Stromal cell of bone marrow (primary cell): Measurements from ENCODE around the gene GSTA3.
"Not testable (repeated sequence)": the region's sequence is repeated elsewhere in the genome, so short reads cannot be mapped to it uniquely, and the experiment has no call there.

Experiments used
- DNase-seq: peaks from one replicate; pipeline ENCODE4 v3.0.0-alpha.2; 2012; ENCODE audit warnings: low read depth

Gene GSTA3

GRCh38 chr6:52909531-52909930 lies at the start of gene GSTA3:
GSTA3 (minus strand) TSS chr6:52909698; CDS start chr6:52905834, 3,864 bp downstream.
- no peak for DNase-seq

- no peak for DNase-seq
Measured at GRCh38 chr6:52958546-52959255, 49.2 kb upstream of the GSTA3 start.

GRCh38 chr6:52955871-52956270 lies 46.4 kb upstream of the GSTA3 start:
- no peak for DNase-seq

GRCh38 chr6:52953911-52954839 lies 44.7 kb upstream of the GSTA3 start:
- no peak for DNase-seq

GRCh38 chr6:52946306-52946705 lies 36.8 kb upstream of the GSTA3 start:
- no peak for DNase-seq

GRCh38 chr6:52942821-52943220 lies 33.3 kb upstream of the GSTA3 start:
- DNase-seq: not testable (repeated sequence)

- DNase-seq: no peak
Measured at GRCh38 chr6:52942221-52942620, 32.7 kb upstream of the GSTA3 start.

- peak; percentile 30 for DNase-seq
Measured at GRCh38 chr6:52937908-52938307, 28.4 kb upstream of the GSTA3 start.

- no peak for DNase-seq
Measured at GRCh38 chr6:52933778-52934177, 24.3 kb upstream of the GSTA3 start.

- DNase-seq: no peak
Measured at GRCh38 chr6:52931351-52931750, 21.9 kb upstream of the GSTA3 start.

GRCh38 chr6:52929321-52930164 lies 20.0 kb upstream of the GSTA3 start:
- peak; percentile 78 for DNase-seq

- no peak for DNase-seq
Measured at GRCh38 chr6:52927451-52927850, 18.0 kb upstream of the GSTA3 start.

GRCh38 chr6:52925919-52926792 lies 16.7 kb upstream of the GSTA3 start:
- DNase-seq: no peak

GRCh38 chr6:52925042-52925441 lies 15.5 kb upstream of the GSTA3 start:
- DNase-seq: no peak

GRCh38 chr6:52923689-52924088 lies 14.2 kb upstream of the GSTA3 start:
- not testable (repeated sequence) for DNase-seq

- DNase-seq: no peak
Measured at GRCh38 chr6:52922161-52922560, 12.7 kb upstream of the GSTA3 start.

- no peak for DNase-seq
Measured at GRCh38 chr6:52921743-52922142, 12.2 kb upstream of the GSTA3 start.

GRCh38 chr6:52919511-52919910 lies 10.0 kb upstream of the GSTA3 start:
- not testable (repeated sequence) for DNase-seq

- DNase-seq: not testable (repeated sequence)
Measured at GRCh38 chr6:52918771-52919170, 9.3 kb upstream of the GSTA3 start.

GRCh38 chr6:52918027-52918686 lies 8.7 kb upstream of the GSTA3 start:
- DNase-seq: peak; percentile 63

GRCh38 chr6:52914516-52914915 lies 5.0 kb upstream of the GSTA3 start:
- no peak for DNase-seq
